Liver (tissue), 9 donors: Measurements from ENCODE around the gene DCUN1D2. TPM values are rescaled to one million over a fixed set of nuclear protein-coding genes. Genes with fewer than 3 reads are reported as not detected.

Source experiments
- DNase-seq: peaks from one replicate; pipeline ENCODE4 v3.0.0-alpha.2; 2017; ENCODE audit warnings: low spot score
- H3K27ac ChIP-seq, 2 donors: one replicate each; pipeline ENCODE4 v1.7.0; 2013; ENCODE audit warnings: inconsistent platforms in 2 of 2, low read length in 2 of 2, control low read depth in 1 of 2, low read depth in 1 of 2, mild to moderate bottlenecking in 1 of 2
- H3K27me3 ChIP-seq, 4 donors: one replicate each; pipeline versions ENCODE4 v1.6.1 to v1.7.0; 2013; ENCODE audit warnings: low read length in 3 of 4, inconsistent platforms in 1 of 4, mild to moderate bottlenecking in 1 of 4, moderate library complexity in 1 of 4; ENCODE audit not compliant: control insufficient read depth in 4 of 4, insufficient read depth in 4 of 4
- H3K36me3 ChIP-seq, 4 donors: one replicate each; pipeline versions ENCODE4 v1.6.1 to v1.7.0; 2013; ENCODE audit warnings: low read length in 3 of 4, mild to moderate bottlenecking in 3 of 4, low read depth in 1 of 4, moderate library complexity in 1 of 4; ENCODE audit not compliant: control insufficient read depth in 4 of 4, insufficient read depth in 3 of 4
- H3K4me1 ChIP-seq, 4 donors: one replicate each; pipeline versions ENCODE4 v1.6.1 to v1.7.0; 2013; ENCODE audit warnings: low read length in 3 of 4, mild to moderate bottlenecking in 3 of 4, moderate library complexity in 1 of 4; ENCODE audit not compliant: control insufficient read depth in 4 of 4, insufficient read depth in 4 of 4
- H3K4me3 ChIP-seq, 3 donors: one replicate each; pipeline versions ENCODE4 v1.6.1 to v1.7.0; 2013; ENCODE audit warnings: low read length in 3 of 3, control low read depth in 1 of 3, low read depth in 1 of 3, mild to moderate bottlenecking in 1 of 3
- H3K9ac ChIP-seq, 2 donors: one replicate each; pipeline ENCODE4 v1.7.0; 2013; ENCODE audit warnings: low read length in 2 of 2, mild to moderate bottlenecking in 2 of 2, moderate library complexity in 2 of 2, control low read depth in 1 of 2, low read depth in 1 of 2
- H3K9me3 ChIP-seq, 4 donors: one replicate each; pipeline versions ENCODE4 v1.6.1 to v1.7.0; 2013; ENCODE audit warnings: low read length in 3 of 4; ENCODE audit not compliant: control insufficient read depth in 4 of 4
- ATF3 ChIP-seq: IDR thresholded peaks from 2 replicates; pipeline ENCODE4 v1.6.1; 2016; ENCODE audit warnings: antibody characterized with exemption
- CTCF ChIP-seq: fragments of 150-350 bp; IDR thresholded peaks from 2 replicates; pipeline ENCODE4 v1.5.1; 2017; ENCODE audit warnings: improper control_type of control experiment, low read depth, low read length; ENCODE audit not compliant: missing input control
- EGR1 ChIP-seq, 2 donors: IDR thresholded peaks; 2 replicates each; pipeline ENCODE4 v1.6.1; 2016 to 2018; ENCODE audit warnings: antibody characterized with exemption in 2 of 2, low read depth in 2 of 2
- FOXA2 ChIP-seq: IDR thresholded peaks from 2 replicates; pipeline ENCODE4 v1.6.1; 2016; ENCODE audit warnings: antibody characterized with exemption
- HNF4A ChIP-seq, 2 donors: conservative IDR thresholded peaks; 2 replicates each; pipeline ENCODE4 v1.6.1; 2016; ENCODE audit warnings: antibody characterized with exemption in 2 of 2, mild to moderate bottlenecking in 2 of 2
- HNF4G ChIP-seq: IDR thresholded peaks from 2 replicates; pipeline ENCODE4 v1.6.1; 2016; ENCODE audit warnings: antibody characterized with exemption
- JUND ChIP-seq, 2 donors: IDR thresholded peaks; 2 replicates each; pipeline ENCODE4 v1.6.1; 2016; ENCODE audit warnings: antibody characterized with exemption in 2 of 2
- RAD21 ChIP-seq, 2 donors: IDR thresholded peaks; 2 replicates each; pipeline ENCODE4 v1.6.1; 2016; ENCODE audit warnings: antibody characterized with exemption in 2 of 2, mild to moderate bottlenecking in 2 of 2
- REST ChIP-seq: IDR thresholded peaks from 2 replicates; pipeline ENCODE4 v1.6.1; 2016; ENCODE audit warnings: antibody characterized with exemption, mild to moderate bottlenecking
- RXRA ChIP-seq, 2 donors: IDR thresholded peaks; 2 replicates each; pipeline ENCODE4 v1.6.1; 2017 to 2018; ENCODE audit warnings: antibody characterized with exemption in 2 of 2, mild to moderate bottlenecking in 1 of 2
- SP1 ChIP-seq: IDR thresholded peaks from 2 replicates; pipeline ENCODE4 v1.6.1; 2018; ENCODE audit warnings: antibody characterized with exemption, mild to moderate bottlenecking
- TAF1 ChIP-seq: conservative IDR thresholded peaks from 2 replicates; pipeline ENCODE4 v1.6.1; 2016; ENCODE audit warnings: antibody characterized with exemption, mild to moderate bottlenecking
- YY1 ChIP-seq: IDR thresholded peaks from 2 replicates; pipeline ENCODE4 v1.6.1; 2016; ENCODE audit warnings: antibody characterized with exemption, mild to moderate bottlenecking
- ZBTB33 ChIP-seq: IDR thresholded peaks from 2 replicates; pipeline ENCODE4 v1.6.1; 2016; ENCODE audit warnings: antibody characterized with exemption
- WGBS: extraction: QIAGEN DNeasy Blood & Tissue Kit; methylation state at CpG from one replicate; pipeline ENCODE4 v1.1.7; 2013; 5-methylcytosine and 5-hydroxymethylcytosine counted together
- polyA plus RNA-seq, 2 donors: library from polyadenylated mRNA; stranded (reverse) in 1 of 2; unstranded in 1 of 2; fragments of 200-250 nt in 1 of 2; fragments of >200 nt in 1 of 2; fragmentation: Nextera tagmentation in 1 of 2; extraction: Ambion mirVana in 1 of 2; gene quantifications; one replicate each; pipeline versions ENCODE4 v1.2.1 to v1.2.3, GENCODE V29; 2013 to 2015
- total RNA-seq, 2 donors: library from RNA; depleted of rRNA; stranded (reverse); fragments of >200 nt; gene quantifications; one replicate each; pipeline ENCODE4 v1.2.3, GENCODE V29; 2014
- donor health status: healthy.
- donor health status: healthy.
- donor health status: healthy.
- donor health status: healthy.
- donor health status: healthy.

The DCUN1D2 gene
- total and polyA plus RNA-seq, 4 donors, result 4.0 to 13.1 (median 5.5) TPM

- DNase-seq, result no peak
- no peak for TF ChIP-seq ZBTB33
- no peak for TF ChIP-seq ATF3
- TF ChIP-seq EGR1 (IDR thresholded peaks at IDR 0.05; ENCODE audit: low read depth in 2 of 2), result no peak
- no peak for TF ChIP-seq HNF4G
- no peak for TF ChIP-seq RXRA (IDR thresholded peaks at IDR 0.05)
- no peak for TF ChIP-seq RAD21 (IDR thresholded peaks at IDR 0.05)
- no peak for TF ChIP-seq CTCF
- TF ChIP-seq FOXA2, result no peak
- no peak for TF ChIP-seq SP1
- no peak for TF ChIP-seq HNF4A (conservative IDR thresholded peaks at IDR 0.05)
- no peak for TF ChIP-seq YY1
- no peak for TF ChIP-seq JUND (IDR thresholded peaks at IDR 0.05)
- TF ChIP-seq TAF1, result no peak
- TF ChIP-seq REST, result no peak
- no peaks in the 10 kb centered on the region for H3K9me3 ChIP-seq
- no peak overlapping the region for H3K4me3 ChIP-seq
- no peaks in the 10 kb centered on the region for H3K36me3 ChIP-seq
- no peak overlapping the region for H3K27ac ChIP-seq
- no peaks in the 10 kb centered on the region for H3K27me3 ChIP-seq
- H3K4me1 ChIP-seq, result no peaks in the 10 kb centered on the region
- WGBS, result 80% methylated on average over 16 of the region's 16 CpGs
- H3K9ac ChIP-seq, result no peak overlapping the region
Observed at GRCh38 chr13:113417836-113418721, 72.4 kb downstream of the DCUN1D2 start.
